K562 (cell line): Measurements from ENCODE around the gene VWA3B.

ENCODE experiments used
- CREM ChIP-seq: IDR thresholded peaks from 2 replicates; pipeline ENCODE4 v1.6.1; 2014; ENCODE audit warnings: antibody characterized with exemption, low read depth
- ESRRA ChIP-seq: fragments of 450-650 bp; IDR thresholded peaks from 2 replicates; pipeline ENCODE4 v1.6.1; 2014; ENCODE audit warnings: low read depth, mild to moderate bottlenecking, moderate library complexity, borderline replicate concordance
- HMG20B ChIP-seq: fragments of 250-450 bp; sonication (Bioruptor Pico); IDR thresholded peaks from 2 replicates; pipeline ENCODE4 v1.5.0; 2021; ENCODE audit warnings: mild to moderate bottlenecking
- MEF2D ChIP-seq: conservative IDR thresholded peaks from 2 replicates; pipeline ENCODE4 v1.6.1; 2016; ENCODE audit warnings: low read depth, missing genetic modification characterization, missing compliant biosample characterization
- RAD21 ChIP-seq, 2 experiments: fragments of 250-450 bp in 1 of 2; fragments of 450-650 bp in 1 of 2; sonication (Bioruptor Pico) in 1 of 2; formaldehyde crosslinking in 1 of 2; IDR thresholded peaks in 1 of 2; conservative IDR thresholded peaks in 1 of 2; 2 replicates each; pipeline versions ENCODE4 v1.4.0 to v1.8.0; 2020 to 2022; ENCODE audit warnings: mild to moderate bottlenecking in 2 of 2, moderate library complexity in 1 of 2
- SETDB1 ChIP-seq: IDR thresholded peaks from one replicate; pipeline ENCODE4 v1.6.1; 2012; ENCODE audit warnings: low read length, control low read depth, inconsistent platforms
- TAF7 ChIP-seq: fragments of 450-650 bp; IDR thresholded peaks from 2 replicates; pipeline ENCODE4 v1.6.1; 2016; ENCODE audit warnings: missing genetic modification characterization, missing compliant biosample characterization
- U2AF1 ChIP-seq: fragments of 200-400 bp; formaldehyde crosslinking; optimal IDR thresholded peaks from 2 replicates; pipeline ENCODE3; 2017; ENCODE audit warnings: mild to moderate bottlenecking, low read depth, low read length, moderate library complexity
- ZHX1 ChIP-seq: fragments of 150-350 bp; conservative IDR thresholded peaks from 2 replicates; pipeline ENCODE4 v1.6.1; 2014; ENCODE audit warnings: low read length
- ZNF24 ChIP-seq: fragments of 450-650 bp; IDR thresholded peaks from 2 replicates; pipeline ENCODE4 v1.6.1; 2016
- ZNF274 ChIP-seq: IDR thresholded peaks from 2 replicates; pipeline ENCODE4 v1.6.1; 2011; ENCODE audit warnings: low read depth, mild to moderate bottlenecking, low read length, moderate library complexity, borderline replicate concordance
- ZNF780A ChIP-seq: fragments of 250-450 bp; sonication (Bioruptor Pico); IDR thresholded peaks from 2 replicates; pipeline ENCODE4 v1.5.0; 2021; ENCODE audit warnings: mild to moderate bottlenecking
- TF ChIP-seq, protein P1 (sequence below), 3 experiments: IDR thresholded peaks in 2 of 3; conservative IDR thresholded peaks in 1 of 3; 2 replicates each; pipeline ENCODE4 v1.5.1; 2011 to 2012; ENCODE audit warnings: low read length in 3 of 3, mild to moderate bottlenecking in 3 of 3, control low read depth in 2 of 3, improper control_type of control experiment in 1 of 3, inconsistent platforms in 1 of 3, low read depth in 1 of 3, mixed read lengths in 1 of 3, moderate library complexity in 1 of 3; ENCODE audit not compliant: insufficient read depth in 2 of 3

- TF ChIP-seq, protein P1, sequence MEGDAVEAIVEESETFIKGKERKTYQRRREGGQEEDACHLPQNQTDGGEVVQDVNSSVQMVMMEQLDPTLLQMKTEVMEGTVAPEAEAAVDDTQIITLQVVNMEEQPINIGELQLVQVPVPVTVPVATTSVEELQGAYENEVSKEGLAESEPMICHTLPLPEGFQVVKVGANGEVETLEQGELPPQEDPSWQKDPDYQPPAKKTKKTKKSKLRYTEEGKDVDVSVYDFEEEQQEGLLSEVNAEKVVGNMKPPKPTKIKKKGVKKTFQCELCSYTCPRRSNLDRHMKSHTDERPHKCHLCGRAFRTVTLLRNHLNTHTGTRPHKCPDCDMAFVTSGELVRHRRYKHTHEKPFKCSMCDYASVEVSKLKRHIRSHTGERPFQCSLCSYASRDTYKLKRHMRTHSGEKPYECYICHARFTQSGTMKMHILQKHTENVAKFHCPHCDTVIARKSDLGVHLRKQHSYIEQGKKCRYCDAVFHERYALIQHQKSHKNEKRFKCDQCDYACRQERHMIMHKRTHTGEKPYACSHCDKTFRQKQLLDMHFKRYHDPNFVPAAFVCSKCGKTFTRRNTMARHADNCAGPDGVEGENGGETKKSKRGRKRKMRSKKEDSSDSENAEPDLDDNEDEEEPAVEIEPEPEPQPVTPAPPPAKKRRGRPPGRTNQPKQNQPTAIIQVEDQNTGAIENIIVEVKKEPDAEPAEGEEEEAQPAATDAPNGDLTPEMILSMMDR (IDR thresholded peaks at IDR 0.05 in 2 of 3, conservative IDR thresholded peaks at IDR 0.05 in 1 of 3; ENCODE audit: insufficient read depth in 2 of 3, low read depth in 1 of 3, low read length in 3 of 3) = no peak
- no peak for TF ChIP-seq RAD21 (CRISPR knock-in tag; conservative IDR thresholded peaks at IDR 0.05 in 1 of 2, IDR thresholded peaks at IDR 0.05 in 1 of 2)
- TF ChIP-seq SETDB1 = no peak
- TF ChIP-seq TAF7 (tag) = no peak
- TF ChIP-seq CREM = no peak
- TF ChIP-seq MEF2D (tag) = no peak
- no peak for TF ChIP-seq U2AF1
- no peak for TF ChIP-seq ZNF780A (CRISPR knock-in tag)
- TF ChIP-seq ZHX1 = no peak
- no peak for TF ChIP-seq ZNF24
- TF ChIP-seq HMG20B (CRISPR knock-in tag) = no peak
- TF ChIP-seq ZNF274 = no peak
- TF ChIP-seq ESRRA = no peak
Measured at GRCh38 chr2:98122524-98122923, 35.6 kb downstream of the VWA3B start.
